Left colon (tissue), 2 donors: Measurements from ENCODE around the gene CACNA2D2. TPM values are rescaled to one million over a fixed set of nuclear protein-coding genes. Genes with fewer than 3 reads are reported as not detected.

Experiments
- ATAC-seq: fragments of 200-7000 bp; cut with Tn5 transposase; one replicate; pipeline ENCODE4 v1.9.1; 2020; ENCODE audit warnings: mild to moderate bottlenecking, moderate library complexity
- DNase-seq, 2 donors: peaks; one replicate each; pipeline ENCODE4 v3.0.0-alpha.2; 2020
- intact Hi-C, 2 donors: fragments of 100-400 bp; cut with DNase I in 1 of 2; cut with micrococcal nuclease in 1 of 2; formaldehyde crosslinking; loops; one replicate each; pipeline versions ENCODE4 v1.11.2 to v1.14.0; 2022; cut with DNase I, micrococcal nuclease
- total RNA-seq, 2 donors: library from RNA; stranded (reverse); fragmentation: NEBNext Ultra II Directional; extraction: Animal tissue kit (Norgen Biotek cat#: 25700); gene quantifications; one replicate each; pipeline ENCODE4 v1.2.1, GENCODE V29; 2021
- donor health status: DM: no; HTN: no; CAD: no.
- donor health status: DM: yes; HTN: yes; CAD: no.

Gene CACNA2D2
- total RNA-seq, 2 donors from 2014 or later: 1.9 to 3.2 TPM

DNA sequence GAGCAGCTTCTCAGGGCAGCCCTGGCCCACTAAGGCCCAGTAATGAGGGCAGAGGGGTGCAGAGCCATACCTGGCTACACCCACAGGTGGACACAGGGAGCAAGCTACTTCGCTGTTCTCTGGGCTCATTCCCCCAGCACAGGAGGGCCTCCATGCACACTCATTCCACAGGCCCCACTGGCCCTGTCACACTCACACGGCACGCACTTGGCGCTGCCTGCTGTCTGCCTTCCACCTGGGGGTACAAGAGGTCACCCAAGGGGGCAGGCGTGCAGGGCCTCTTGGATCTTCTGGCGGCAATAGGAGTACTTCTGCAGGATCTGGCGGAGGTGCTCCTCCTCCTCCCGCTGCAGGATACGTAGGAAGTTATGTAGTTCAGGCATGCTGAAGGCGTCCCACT is 173.1 kb downstream of the CACNA2D2 start:
- intact Hi-C loops: no loop called here
- DNase-seq (peak in 1 of 2 donors; percentile 24), ATAC-seq (no peak)

DNA sequence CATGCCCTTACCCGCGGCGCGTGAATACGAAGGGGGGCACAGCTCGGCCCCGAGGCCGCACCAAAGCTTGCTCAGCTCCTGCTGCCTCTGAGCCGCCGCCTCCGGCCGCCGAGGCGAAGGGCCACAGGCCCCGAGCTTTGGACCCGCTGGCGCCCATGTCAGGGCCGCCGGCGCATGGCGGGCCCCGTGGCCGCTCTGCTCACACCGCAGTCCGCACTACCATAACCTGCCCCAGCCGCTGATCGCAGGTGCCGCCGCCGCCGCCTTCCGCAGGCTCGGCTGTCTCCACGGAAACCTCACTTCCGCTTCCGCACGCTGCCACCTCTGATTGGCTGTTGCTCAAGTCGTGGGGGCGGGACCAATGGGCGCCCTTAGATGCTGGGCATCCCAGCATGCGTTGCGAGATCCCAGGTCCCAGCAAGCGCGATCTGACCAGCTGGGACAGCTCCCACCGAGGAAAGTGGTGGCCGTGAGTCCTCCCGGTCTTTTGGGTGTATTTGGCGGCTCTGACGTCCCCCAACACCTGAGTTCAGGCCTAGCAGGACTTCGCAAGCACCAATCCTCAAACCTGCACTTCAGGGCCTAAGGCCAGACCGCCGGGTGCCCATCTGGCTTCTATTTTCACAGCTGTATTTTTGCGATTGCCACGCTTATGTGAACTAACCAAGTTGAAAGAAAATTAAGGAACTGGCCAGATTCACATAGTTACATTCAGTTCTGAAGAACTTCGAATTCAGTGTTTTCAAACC is 175.3 kb downstream of the CACNA2D2 start, which contains the start of gene TUSC2:
TUSC2 (minus strand) TSS at position 281 of the 749 bp plus-strand sequence; CDS start at position 157, 124 bp downstream.
- ATAC-seq (peak; percentile 93), DNase-seq (peak; percentile 97 to 99)
- intact Hi-C loops: no loop called here

DNA sequence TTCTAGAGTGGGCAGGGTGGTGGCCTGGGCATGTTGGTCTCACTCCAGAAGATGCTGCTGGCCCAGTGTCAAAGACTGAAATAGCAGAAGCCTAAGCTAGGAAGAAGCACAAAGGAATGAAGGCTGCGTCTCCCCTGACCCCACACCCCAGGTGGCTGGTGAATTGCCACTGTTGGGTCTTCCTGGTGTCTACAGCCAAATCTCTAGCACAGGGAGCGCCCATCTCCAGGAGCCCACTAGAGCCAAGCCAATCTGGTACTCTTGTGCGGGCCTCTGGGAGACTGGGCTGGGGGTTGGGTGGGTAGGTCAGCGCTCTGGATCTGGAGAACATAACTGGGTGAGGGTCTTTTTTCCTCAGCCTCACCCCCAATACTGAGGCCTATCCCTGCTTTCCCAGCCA is 176.3 kb downstream of the CACNA2D2 start:
- intact Hi-C loops: no loop called here

DNA sequence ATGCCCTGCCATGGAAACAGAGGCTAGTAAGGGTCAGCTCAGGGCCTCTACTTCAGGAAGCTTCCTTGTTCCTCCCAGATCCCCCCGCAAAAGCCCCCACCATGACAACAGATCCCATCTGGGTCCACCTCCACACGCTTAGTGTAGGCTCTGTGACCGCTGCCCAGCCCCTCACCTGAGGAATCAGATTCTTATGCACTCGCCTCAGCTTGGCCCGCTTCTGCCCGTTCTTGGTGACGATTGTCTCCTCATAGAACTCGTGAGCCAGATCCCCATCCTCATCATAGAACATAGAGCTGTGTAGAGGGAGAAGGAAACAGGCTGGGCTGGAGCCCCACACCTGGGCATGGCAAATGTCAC is 177.3 kb downstream of the CACNA2D2 start:
- DNase-seq (no peak), ATAC-seq (no peak)
- intact Hi-C loops: no loop called here

More for the DNA sequence above, 176.3 kb downstream of the CACNA2D2 start:
- ATAC-seq: no peak
- no peak for DNase-seq

DNA sequence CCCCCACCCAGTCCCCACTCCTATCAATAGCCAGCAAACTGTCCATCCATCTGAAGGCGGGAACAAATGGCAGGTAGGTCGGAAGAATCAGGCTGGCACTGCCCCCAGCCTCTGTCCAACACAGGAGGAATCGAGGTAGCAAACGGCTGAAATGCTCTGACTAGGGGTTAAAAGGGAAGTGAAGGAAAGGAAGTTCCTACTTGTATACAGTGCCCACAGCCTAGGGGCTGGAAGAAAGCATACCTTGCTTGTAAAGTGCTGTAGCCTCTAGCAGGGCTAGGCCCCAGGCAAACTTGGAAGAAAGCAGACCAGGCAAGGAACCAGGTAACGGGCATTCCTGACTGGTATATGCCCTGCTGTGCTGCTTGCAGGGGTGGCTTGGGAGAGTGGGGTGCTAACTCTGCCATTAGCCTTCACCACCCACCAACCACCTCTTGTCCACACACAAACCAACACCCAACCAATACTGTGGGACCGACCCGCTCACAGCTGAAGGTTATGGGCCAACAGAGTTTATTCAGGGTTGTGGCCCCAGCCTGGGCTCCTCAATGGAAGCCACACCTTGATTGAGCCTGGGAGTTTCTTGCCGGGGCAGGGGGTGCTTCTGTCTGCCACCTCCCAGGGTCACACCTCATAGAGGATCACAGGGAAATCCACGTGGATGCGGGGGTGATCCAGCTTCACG is 177.8 kb downstream of the CACNA2D2 start:
- no peak for ATAC-seq
- DNase-seq: no peak
- intact Hi-C loops: no loop called here

DNA sequence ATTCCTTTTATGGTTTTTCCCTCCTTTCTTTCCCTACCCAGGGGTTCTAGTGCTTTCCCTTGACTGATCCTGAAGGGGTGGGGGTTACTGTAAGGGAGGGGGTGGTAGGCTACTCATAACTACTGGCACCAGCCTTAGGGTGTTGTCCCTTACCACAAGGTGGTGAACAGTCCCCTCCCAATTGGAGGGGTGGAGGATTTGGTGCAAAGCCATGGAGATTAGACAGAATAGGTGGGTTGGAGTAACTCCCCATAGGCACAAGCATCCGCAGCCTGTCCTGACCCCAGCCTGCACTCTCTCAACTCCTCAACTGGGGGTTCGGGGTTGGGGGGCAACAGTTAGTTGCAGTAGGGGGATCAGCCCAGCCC is 178.3 kb downstream of the CACNA2D2 start:
- no peak for DNase-seq
- intact Hi-C loops: no loop called here
- no peak for ATAC-seq

DNA sequence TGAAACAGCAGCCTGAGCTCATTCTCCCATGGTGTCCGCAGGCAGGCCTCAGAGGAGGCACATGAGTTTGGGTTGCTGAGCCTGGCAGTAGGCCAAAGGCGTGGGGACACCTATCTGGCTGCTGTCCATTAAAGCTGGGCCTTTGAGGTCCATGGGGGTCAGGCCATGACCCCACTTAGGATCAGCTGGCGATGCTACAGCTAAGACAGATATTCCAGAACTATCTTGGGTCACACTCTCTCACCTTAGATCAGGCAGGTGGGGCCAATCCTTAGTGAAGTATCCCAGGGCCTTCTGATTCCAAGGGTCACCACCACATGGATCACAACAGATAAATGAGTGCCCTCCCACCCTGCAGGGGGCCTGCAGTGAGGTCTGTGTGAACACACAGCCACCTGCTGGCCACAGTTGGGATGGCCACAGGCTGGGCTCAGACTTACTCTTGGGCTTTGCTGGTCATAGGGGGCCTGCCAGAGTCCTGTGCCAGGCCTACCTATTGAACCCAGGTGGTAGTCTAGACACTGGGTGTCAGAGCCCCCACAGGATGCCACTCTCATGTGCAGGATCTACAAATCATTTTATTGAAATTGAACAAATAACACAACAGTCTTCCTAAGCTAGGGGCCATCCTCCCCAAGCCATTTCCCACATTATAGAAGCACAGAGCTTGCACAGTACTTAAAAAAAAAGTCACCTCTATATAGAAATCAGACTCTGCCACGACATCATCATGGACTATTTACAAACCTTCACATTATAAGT is 178.9 kb downstream of the CACNA2D2 start:
- intact Hi-C loops: no loop called here
- DNase-seq (peak; percentile 39 to 81), ATAC-seq (no peak)

DNA sequence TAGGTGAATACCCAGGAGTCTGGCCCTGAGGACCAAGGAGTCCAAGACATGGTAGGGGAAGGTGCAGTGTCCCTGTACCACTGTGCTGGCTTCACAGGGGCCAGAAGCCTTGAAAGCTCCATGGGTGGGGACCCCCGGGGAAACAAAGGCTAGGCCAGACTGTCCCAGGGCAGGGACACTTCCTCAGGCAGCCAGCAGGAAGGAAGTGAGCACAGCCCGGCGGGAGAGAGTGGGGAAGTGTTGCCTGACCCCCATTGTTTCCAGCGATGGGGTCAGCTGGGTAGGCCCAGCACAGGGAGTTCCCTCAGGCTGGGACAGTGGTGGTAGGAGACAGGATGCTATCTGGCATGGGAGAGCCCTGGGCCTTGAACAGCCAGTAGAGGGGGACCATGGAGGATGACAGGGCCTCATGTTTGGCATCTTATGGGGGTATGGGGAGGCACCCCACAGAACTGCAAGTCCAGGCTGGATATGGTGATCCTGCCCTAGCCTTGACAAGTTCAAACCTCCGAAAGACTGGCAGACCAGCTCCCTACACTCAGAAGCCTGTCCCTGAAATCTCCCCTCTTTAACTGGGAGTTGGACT is 179.7 kb downstream of the CACNA2D2 start:
- DNase-seq (peak in 1 of 2 donors; percentile 41), ATAC-seq (no peak)
- intact Hi-C loops: no loop called here

DNA sequence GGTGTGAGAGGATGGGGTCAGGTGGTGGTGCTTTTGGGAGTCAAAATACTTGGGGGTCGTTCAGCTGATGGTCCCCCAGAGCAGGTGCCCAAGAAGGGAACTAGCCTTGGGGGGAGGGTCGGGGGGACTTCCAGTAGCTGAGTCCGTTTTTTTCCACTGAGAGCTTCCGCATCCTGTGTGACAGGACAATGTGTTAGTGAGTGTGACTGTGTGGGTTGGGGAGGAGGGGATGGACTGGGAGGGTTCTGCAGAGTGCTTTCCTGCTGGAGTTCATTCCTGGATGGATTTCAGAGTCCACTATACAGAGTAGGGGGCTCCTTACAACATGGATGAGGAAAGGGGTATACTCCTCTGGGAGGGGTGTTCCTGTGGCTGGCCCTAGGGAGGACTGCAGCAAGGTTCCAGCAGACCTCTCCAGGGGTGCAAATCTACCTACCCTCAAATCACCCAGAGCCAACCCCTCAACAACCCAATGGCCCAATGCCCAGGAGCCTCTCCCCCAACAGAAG is 180.3 kb downstream of the CACNA2D2 start:
- intact Hi-C loops: no loop called here
- ATAC-seq (no peak), DNase-seq (peak in 1 of 2 donors; percentile 48)

DNA sequence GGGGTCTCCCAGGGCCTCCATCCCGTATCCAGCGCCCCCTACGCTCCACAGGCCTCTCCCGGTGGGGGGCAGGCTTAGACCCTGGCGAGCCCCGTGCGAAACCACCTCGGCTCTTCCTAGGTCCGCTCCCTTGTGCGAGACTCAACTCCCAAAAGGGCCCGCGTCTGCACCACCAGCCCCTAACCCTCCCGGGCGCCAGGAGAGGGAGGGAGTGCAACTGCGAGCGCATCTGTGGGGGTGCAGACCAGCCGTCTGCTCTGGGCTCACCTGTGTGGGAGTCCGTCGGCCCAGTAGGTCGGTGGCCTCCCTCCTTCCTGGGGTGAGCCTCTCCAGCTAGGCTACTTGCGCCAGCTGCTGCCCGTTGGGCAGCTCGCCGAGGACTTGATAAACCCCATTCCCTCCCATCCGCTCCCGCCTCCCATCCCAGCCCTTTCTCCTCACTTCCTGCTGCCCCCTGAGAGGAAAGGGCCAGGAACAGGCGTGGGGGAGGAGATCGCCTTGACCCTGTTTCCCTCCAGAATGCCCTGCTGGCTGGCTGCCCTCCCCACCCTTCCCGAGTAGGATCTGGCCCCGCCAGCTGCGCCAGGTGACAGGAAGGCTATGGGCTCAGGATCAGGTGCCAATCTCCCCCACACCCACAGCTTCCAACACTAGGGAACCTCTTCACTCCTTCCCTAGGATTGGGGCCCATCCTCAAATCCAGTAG is 180.9 kb downstream of the CACNA2D2 start, which contains the start of gene HYAL2:
HYAL2 (minus strand) TSS at position 360 of the 706 bp plus-strand sequence. CDS start 2,256 bp downstream, outside the sequence.
- ATAC-seq: no peak
- intact Hi-C loops: no loop called here
- DNase-seq: peak; percentile 50 to 53

DNA sequence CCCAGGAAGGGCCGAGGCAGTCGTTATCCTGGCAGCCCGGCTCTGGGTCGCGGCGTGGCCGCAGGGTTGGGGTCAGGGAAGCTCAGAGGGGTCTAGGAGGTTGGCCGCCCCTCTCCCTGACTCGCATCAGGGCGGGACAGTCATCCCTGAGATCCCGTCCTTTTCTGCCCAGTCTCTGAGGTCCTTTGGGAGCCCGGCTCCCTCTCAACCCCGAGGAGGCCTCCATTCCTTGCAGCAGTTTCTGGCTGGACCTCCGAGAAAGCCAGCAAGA is 181.4 kb downstream of the CACNA2D2 start:
- DNase-seq (no peak), ATAC-seq (no peak)
- intact Hi-C loops: no loop called here

DNA sequence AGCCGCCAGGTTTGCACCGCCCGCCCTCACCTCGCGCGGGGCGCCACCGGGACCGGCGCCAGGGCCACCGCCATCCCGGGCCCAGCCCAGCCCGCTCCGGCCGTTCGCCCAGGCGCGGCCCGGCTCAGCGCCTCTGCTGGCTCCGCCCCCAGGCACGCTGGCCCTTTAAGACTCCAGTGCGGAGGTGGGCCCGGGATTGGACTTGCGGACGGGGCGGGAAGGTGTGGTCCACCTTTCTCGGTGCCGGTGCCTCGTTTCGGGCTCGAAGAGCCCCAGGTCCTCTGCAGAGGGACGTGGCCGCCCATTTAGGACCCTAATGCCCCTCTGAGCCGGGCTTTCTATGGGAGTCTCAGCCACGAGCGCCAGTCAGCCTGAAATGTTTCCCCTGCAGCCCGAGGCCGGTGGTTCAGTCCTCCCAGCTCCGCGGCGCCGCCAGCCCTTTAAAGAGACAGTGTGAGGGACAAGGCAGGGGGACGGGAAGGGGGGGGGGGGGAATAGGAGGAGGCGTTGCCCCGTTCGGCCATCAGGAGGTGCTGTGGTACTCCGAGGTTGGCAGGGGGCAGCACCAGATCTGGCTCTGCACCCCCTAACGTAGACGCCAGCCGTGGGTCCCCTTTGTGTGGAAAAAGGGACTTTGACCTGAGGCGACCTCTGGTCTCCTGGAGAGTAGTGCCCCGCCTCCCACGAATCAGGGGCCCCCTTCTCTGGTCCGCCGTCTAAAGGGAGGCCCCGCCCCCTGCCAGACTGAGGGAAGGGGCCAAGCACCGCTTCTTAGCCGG is 181.9 kb downstream of the CACNA2D2 start:
- ATAC-seq: peak; percentile 71
- peak; percentile 89 to 93 for DNase-seq
- intact Hi-C loops: no loop called here

DNA sequence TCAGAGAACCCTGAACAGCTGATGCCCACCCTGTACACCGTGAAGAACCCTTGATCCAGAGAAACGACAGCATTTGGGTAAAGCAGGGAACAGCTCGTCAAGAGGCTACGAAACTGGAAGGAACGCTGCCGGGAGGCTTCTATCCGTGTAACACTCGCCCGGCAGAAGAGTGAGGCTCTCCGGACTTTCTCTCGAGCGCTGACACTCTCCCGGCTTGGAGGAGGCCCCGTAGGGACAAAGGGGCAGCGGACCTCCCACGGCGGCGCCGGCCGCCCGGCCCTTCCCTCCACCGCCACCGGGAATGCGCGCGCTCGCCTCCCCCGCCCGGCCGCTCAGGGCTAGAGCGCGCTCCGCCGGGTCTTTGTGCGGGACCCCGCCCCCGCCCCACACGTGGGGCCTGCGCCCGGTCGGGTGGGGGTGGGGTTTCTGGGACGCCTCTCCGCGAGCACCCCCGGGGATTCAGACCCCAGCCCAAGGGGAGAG is 182.5 kb downstream of the CACNA2D2 start:
- ATAC-seq: peak; percentile 59
- intact Hi-C loops: no loop called here
- peak; percentile 76 to 88 for DNase-seq

DNA sequence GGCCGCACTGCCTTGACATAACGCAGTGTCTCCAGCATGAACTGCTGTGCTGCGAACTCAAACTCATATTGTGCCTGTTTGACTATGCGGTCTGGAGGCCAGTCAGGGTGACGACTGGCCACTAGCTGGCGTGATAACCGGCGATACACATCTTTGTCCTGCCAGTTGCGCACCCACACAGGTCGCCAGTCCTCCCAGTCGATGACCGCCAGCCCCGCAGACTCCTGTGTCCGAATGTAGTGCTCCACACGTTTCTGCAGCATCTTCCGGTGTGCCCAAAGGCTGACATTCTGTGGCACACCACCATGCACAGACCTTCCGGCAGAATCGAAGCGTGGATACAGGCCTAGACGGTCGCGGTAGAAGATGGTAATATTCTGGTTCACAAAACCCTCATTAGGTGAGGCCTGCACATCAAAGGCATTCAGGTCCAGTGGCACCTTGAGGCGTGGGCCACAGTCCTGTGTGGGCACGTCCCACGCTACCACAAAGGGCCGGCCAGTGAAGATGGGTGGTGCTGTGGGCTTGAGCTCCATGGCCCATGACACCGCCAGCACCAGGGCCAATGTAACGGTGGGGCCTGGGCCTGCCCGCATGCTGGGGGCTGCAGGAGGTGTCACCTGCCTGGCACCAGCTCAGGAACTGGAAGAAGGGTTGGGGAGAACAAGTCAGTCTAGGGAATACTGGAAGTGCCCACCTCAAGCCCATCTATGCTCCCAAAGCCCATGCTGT is 183.4 kb downstream of the CACNA2D2 start:
- ATAC-seq (no peak), DNase-seq (peak in 1 of 2 donors; percentile 33)
- intact Hi-C loops: no loop called here

DNA sequence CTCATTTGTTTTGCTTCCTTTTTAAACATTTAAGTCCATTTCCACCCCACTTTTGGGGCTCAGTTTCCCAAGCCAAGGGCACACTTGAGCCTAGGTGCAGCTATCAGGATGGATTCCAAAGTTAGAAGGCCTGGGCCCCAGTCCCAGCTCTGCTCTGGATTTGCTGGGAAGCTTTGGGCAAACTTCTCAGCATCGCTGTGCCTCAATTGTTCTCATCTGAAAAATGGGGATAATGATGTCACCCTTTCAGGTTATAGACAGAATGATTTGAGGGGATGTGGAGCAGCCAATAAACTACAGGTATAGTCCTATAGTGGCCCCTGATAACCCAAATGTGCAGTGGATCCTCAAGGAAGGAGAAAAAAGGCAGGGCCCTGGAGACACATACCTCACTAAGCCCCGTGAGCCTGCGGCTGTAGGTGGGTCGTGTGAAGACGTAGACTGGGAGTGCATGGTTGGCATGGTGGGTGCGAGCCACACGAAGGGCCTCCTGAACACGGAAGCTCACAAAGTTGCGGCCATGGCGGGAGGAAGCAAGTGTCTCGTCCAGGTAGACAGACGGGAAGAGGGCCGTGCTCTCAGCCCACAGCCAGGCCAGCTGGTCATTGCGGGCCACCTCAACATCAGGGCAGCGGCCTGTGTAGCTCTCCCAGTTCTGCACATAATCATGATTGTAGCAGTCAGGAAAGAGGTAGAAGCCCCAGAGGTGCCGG is 184.1 kb downstream of the CACNA2D2 start:
- no peak for ATAC-seq
- DNase-seq: peak in 1 of 2 donors; percentile 36
- intact Hi-C loops: no loop called here

DNA sequence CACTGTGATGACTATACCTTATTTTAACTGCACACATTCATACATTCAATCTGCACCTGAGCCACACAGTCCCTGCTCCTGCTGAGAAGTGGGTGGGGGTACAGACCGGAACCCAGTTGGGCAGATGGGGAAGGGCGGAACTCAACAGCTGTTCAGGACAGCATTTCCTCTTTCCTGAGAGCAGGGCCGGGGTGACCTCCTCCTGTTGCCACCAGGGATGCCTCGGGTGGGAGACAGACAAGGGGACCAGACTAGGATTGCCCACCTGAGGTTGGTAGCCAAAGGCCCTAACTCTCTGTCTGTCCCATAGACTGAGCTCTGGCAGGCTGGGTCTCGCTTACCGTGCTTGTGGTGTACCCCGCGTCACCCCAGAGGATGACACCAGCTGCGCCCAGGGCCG is 184.8 kb downstream of the CACNA2D2 start:
- intact Hi-C loops: no loop called here
- ATAC-seq (no peak), DNase-seq (peak in 1 of 2 donors; percentile 47)
